Measurements from ENCODE around the gene PHTF1. TPM values are rescaled to one million over a fixed set of nuclear protein-coding genes. Genes with fewer than 3 reads are reported as not detected.
"Not testable (repeated sequence)": the region's sequence is repeated elsewhere in the genome, so short reads cannot be mapped to it uniquely, and the experiment has no call there.

PHTF1 gene
- total RNA-seq, 3 donors from 2014 or later = 13.8 to 18.4 (median 16.4) TPM

GRCh38 chr1:113758631-113759332 is 504 bp downstream of the PHTF1 start:
- peak overlapping the region; percentile 91 to 92 for H3K27ac ChIP-seq
- H3K4me3 ChIP-seq = peak overlapping the region; percentile 92 to 97 (median 95)
- H3K9me3 ChIP-seq = no peaks in the 10 kb centered on the region
- intact Hi-C loops (cut with DNase I; ENCODE audit: low total_unique reads) = loop anchor here (5.0 kb wide), 1 partner anchor 366 kb away; the partner anchor contains the start of gene MAGI3
- TF ChIP-seq POLR2AphosphoS5 (IDR thresholded peaks at IDR 0.05) (no peak), CTCF (IDR thresholded peaks at IDR 0.05) (no peak), POLR2A (IDR thresholded peaks at IDR 0.05) (no peak)
- H3K36me3 ChIP-seq = no peaks in the 10 kb centered on the region
- H3K4me1 ChIP-seq = no peaks in the 10 kb centered on the region
- H3K27me3 ChIP-seq = no peaks in the 10 kb centered on the region
- peak in 1 of 2 donors; percentile 53 for DNase-seq (ENCODE audit: low spot score in 2 of 2)

- H3K36me3 ChIP-seq = no peaks in the 10 kb centered on the region
- no peaks in the 10 kb centered on the region for H3K9me3 ChIP-seq
- TF ChIP-seq POLR2A (IDR thresholded peaks at IDR 0.05) (no peak), POLR2AphosphoS5 (IDR thresholded peaks at IDR 0.05) (no peak), CTCF (IDR thresholded peaks at IDR 0.05) (no peak)
- H3K4me1 ChIP-seq = no peaks in the 10 kb centered on the region
- H3K27me3 ChIP-seq = no peaks in the 10 kb centered on the region
- H3K27ac ChIP-seq = no peak overlapping the region
- H3K4me3 ChIP-seq = no peak overlapping the region
- intact Hi-C loops (cut with DNase I; ENCODE audit: low total_unique reads) = loop anchor here (5.0 kb wide), 1 partner anchor 364 kb away; the partner anchor contains the start of gene MAGI3
- no peak for DNase-seq (ENCODE audit: low spot score in 2 of 2)
Measured at GRCh38 chr1:113756461-113756860, 2.8 kb downstream of the PHTF1 start.

- H3K4me1 ChIP-seq; H3K4me3 ChIP-seq; DNase-seq (ENCODE audit: low spot score in 2 of 2); H3K27me3 ChIP-seq; H3K36me3 ChIP-seq; H3K27ac ChIP-seq; intact Hi-C loops (cut with DNase I; ENCODE audit: low total_unique reads); H3K9me3 ChIP-seq: not testable (repeated sequence)
Measured at GRCh38 chr1:113753333-113753732, 6.0 kb downstream of the PHTF1 start.

- Histone ChIP-seq H3K27ac (no peak overlapping the region), H3K9me3 (no peaks in the 10 kb centered on the region), H3K36me3 (no peaks in the 10 kb centered on the region), H3K4me3 (no peak overlapping the region), H3K4me1 (no peaks in the 10 kb centered on the region), H3K27me3 (no peaks in the 10 kb centered on the region)
- no peak for TF ChIP-seq CTCF (IDR thresholded peaks at IDR 0.05)
- no peak for TF ChIP-seq POLR2AphosphoS5 (IDR thresholded peaks at IDR 0.05)
- no peak for DNase-seq (ENCODE audit: low spot score in 2 of 2)
- intact Hi-C loops (cut with DNase I; ENCODE audit: low total_unique reads) = no loop called here
Measured at GRCh38 chr1:113751516-113751915, 7.8 kb downstream of the PHTF1 start.

- no peaks in the 10 kb centered on the region for H3K4me1 ChIP-seq
- no peaks in the 10 kb centered on the region for H3K9me3 ChIP-seq
- no peak for DNase-seq (ENCODE audit: low spot score in 2 of 2)
- intact Hi-C loops (cut with DNase I; ENCODE audit: low total_unique reads) = no loop called here
- H3K27me3 ChIP-seq = no peaks in the 10 kb centered on the region
- H3K27ac ChIP-seq = no peak overlapping the region
- H3K36me3 ChIP-seq = no peaks in the 10 kb centered on the region
- no peak for TF ChIP-seq POLR2A (IDR thresholded peaks at IDR 0.05)
- TF ChIP-seq POLR2AphosphoS5 (IDR thresholded peaks at IDR 0.05) = no peak
- no peak for TF ChIP-seq CTCF (IDR thresholded peaks at IDR 0.05)
- no peak overlapping the region for H3K4me3 ChIP-seq
Measured at GRCh38 chr1:113751114-113751513, 8.2 kb downstream of the PHTF1 start.
